Activated B cell treated with CpG ODN at 0.5 μM for 24 hours (primary cell): Measurements from ENCODE around the gene NFATC4. TPM values are rescaled to one million over a fixed set of nuclear protein-coding genes. Genes with fewer than 3 reads are reported as not detected.

ENCODE experiments used
- ATAC-seq: fragments of 200-7000 bp; cut with Tn5 transposase; one replicate; pipeline ENCODE4 v1.10.0; 2021; ENCODE audit warnings: low read depth, mild to moderate bottlenecking, moderate library complexity
- CTCF ChIA-PET: fragments of 350-600 bp; sonication (Branson Sonifier 250); formaldehyde crosslinking; loops from one replicate; lab custom pipeline; 2021; ENCODE audit warnings: antibody characterized with exemption; lab: Charles Lee
- POLR2A ChIA-PET: fragments of 350-600 bp; sonication (Branson Sonifier 250); formaldehyde crosslinking; loops from one replicate; lab custom pipeline; 2021; ENCODE audit warnings: antibody characterized with exemption; lab: Charles Lee
- DNase-seq: peaks from one replicate; pipeline ENCODE4 v3.0.0; 2022
- H3K27ac Mint-ChIP-seq: one replicate; pipeline ENCODE4 v1.8.0; 2020; ENCODE audit warnings: mixed read lengths
- H3K27me3 Mint-ChIP-seq: one replicate; pipeline ENCODE4 v1.8.0; 2021; ENCODE audit warnings: mixed read lengths
- H3K36me3 Mint-ChIP-seq: one replicate; pipeline ENCODE4 v1.8.0; 2021; ENCODE audit warnings: low read depth, mixed read lengths
- H3K4me1 Mint-ChIP-seq: one replicate; pipeline ENCODE4 v1.8.0; 2021; ENCODE audit warnings: mixed read lengths
- H3K4me3 Mint-ChIP-seq: one replicate; pipeline ENCODE4 v1.8.0; 2020; ENCODE audit warnings: mild to moderate bottlenecking, mixed read lengths
- H3K9me3 Mint-ChIP-seq: one replicate; pipeline ENCODE4 v1.8.0; 2020; ENCODE audit warnings: mixed read lengths
- CTCF ChIP-seq: fragments of 200-600 bp; IDR thresholded peaks from one replicate; pipeline ENCODE4 v1.8.0; 2022; ENCODE audit warnings: antibody characterized with exemption, mild to moderate bottlenecking
- intact Hi-C: fragments of 100-400 bp; cut with micrococcal nuclease; formaldehyde crosslinking; loops from one replicate; pipeline ENCODE4 v1.15.1; 2024
- total RNA-seq: library from RNA; stranded (reverse); gene quantifications from 2 replicates; pipeline ENCODE4 v1.2.3, GENCODE V29; 2022

The NFATC4 gene
- total RNA-seq, 1 donor from 2014 or later = 9.4 TPM

DNA sequence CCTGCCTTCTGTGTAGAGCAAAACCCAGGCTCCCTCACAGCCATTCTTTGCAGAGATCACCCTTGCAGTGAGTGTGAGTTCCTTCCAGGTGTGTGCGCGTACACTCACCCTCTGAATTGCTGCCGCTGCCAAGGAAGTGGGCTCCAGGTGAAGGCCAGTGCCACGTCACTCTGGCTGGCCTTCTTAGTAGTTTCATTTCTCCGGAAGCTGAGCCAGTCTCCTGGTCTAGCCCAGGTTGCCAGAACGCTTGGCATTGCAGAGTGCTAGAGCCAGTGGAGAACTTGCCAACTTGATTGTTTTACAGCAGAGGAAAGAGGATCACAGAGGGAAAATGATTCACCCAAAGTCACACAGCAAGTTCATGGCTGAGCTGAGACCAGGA is 50.5 kb downstream of the NFATC4 start:
- Mint-ChIP-seq H3K4me1 (no peaks in the 10 kb centered on the region), H3K4me3 (no peak overlapping the region), H3K36me3 (no peaks in the 10 kb centered on the region), H3K27ac (no peak overlapping the region), H3K9me3 (no peaks in the 10 kb centered on the region), H3K27me3 (peaks cover 27% of the 10 kb centered on the region)
- intact Hi-C loops = no loop called here
- POLR2A ChIA-PET = interaction anchor here (1.2 to 2.0 kb wide), 3 partner anchors 11 to 79 kb away, joined by 3 to 9 read pairs (median 5); partner anchors contain the start of genes CBLN3, KHNYN and RIPK3
- CTCF ChIA-PET = interaction anchor here (0.7 to 1.4 kb wide), 4 partner anchors 9 to 85 kb away, joined by 3 to 7 read pairs (median 4); no protein-coding TSS in a partner anchor
- no peak for DNase-seq
- ATAC-seq = no peak
- TF ChIP-seq CTCF = no peak

DNA sequence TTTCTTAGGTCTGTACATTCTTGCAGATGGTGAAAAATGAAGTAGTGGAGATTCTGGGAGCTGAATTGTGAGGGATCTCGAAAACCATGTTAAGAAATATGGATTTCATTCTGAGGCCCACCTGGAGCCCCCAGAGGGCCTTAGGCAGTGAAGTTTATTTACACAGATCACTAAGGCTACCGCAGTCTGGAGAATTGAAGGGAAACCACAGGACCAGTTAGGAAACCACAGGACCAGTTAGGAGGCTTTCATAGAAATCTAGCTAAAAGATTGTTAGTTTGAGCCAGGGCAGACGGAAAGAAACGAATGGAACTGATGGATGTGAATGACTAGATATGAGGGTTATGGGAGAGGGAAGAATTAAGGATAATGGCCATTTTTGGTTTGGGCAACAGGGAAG is 54.3 kb downstream of the NFATC4 start:
- ATAC-seq = no peak

GRCh38 chr14:24422694-24423601 is 55.0 kb downstream of the NFATC4 start:
- DNase-seq = no peak
- ChIA-PET CTCF (interaction anchor here (1.3 to 1.9 kb wide), 2 partner anchors 9 to 57 kb away, joined by 3 to 6 read pairs; no protein-coding TSS in a partner anchor), POLR2A (interaction anchor here (0.7 to 2.8 kb wide), 2 partner anchors 57 kb away, joined by 3 to 11 read pairs; no protein-coding TSS in a partner anchor)
- Mint-ChIP-seq H3K4me1 (peaks cover 2% of the 10 kb centered on the region), H3K9me3 (no peaks in the 10 kb centered on the region), H3K27ac (no peak overlapping the region), H3K4me3 (no peak overlapping the region), H3K36me3 (no peaks in the 10 kb centered on the region), H3K27me3 (peaks cover 11% of the 10 kb centered on the region)
- ATAC-seq = no peak
- no peak for TF ChIP-seq CTCF
- intact Hi-C loops = no loop called here

More for the DNA sequence above, 54.3 kb downstream of the NFATC4 start:
- Mint-ChIP-seq H3K4me3 (no peak overlapping the region), H3K36me3 (no peaks in the 10 kb centered on the region), H3K27me3 (peaks cover 14% of the 10 kb centered on the region), H3K9me3 (no peaks in the 10 kb centered on the region), H3K27ac (no peak overlapping the region), H3K4me1 (no peaks in the 10 kb centered on the region)
- POLR2A ChIA-PET = interaction anchor here (0.7 to 1.0 kb wide), 2 partner anchors 20 to 56 kb away, joined by 3 to 8 read pairs; no protein-coding TSS in a partner anchor
- CTCF ChIA-PET = interaction anchor here (1.9 kb wide), 1 partner anchor 9 kb away, joined by 6 read pairs; no protein-coding TSS in a partner anchor
- no peak for DNase-seq
- TF ChIP-seq CTCF = no peak
- intact Hi-C loops = no loop called here

DNA sequence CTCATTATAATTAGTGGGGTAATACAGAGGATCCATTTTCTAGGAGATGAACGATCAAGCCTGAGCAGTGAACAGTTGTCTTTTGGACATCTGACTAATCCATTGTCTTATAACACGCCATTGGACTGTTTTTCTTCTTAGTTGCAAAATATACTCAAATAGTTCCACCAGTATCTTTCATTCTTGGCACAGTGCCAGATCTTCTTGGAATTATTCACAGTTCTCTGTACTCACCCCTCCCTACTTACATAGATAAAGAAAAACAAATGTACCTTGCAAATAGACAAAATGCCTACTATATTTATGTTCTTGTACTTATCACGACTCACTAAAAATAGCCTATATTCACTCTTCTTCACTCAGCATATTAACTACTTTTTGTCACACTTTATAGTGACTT is 57.7 kb downstream of the NFATC4 start:
- POLR2A ChIA-PET = interaction anchor here (0.6 to 2.8 kb wide), 3 partner anchors 54 to 60 kb away, joined by 3 to 12 read pairs (median 11); no protein-coding TSS in a partner anchor
- no peak overlapping the region for H3K4me3 Mint-ChIP-seq
- no peaks in the 10 kb centered on the region for H3K27me3 Mint-ChIP-seq
- no peaks in the 10 kb centered on the region for H3K9me3 Mint-ChIP-seq
- DNase-seq (no peak), ATAC-seq (no peak)
- intact Hi-C loops = no loop called here
- H3K27ac Mint-ChIP-seq = no peak overlapping the region
- H3K36me3 Mint-ChIP-seq = no peaks in the 10 kb centered on the region
- CTCF ChIA-PET = interaction anchor here (1.1 to 2.3 kb wide), 3 partner anchors 17 to 92 kb away, joined by 3 to 11 read pairs (median 4); no protein-coding TSS in a partner anchor
- peaks cover 10% of the 10 kb centered on the region for H3K4me1 Mint-ChIP-seq
- TF ChIP-seq CTCF = no peak
